ENCODE data around the gene SLC22A31.
"Not testable (repeated sequence)": the region's sequence is repeated elsewhere in the genome, so short reads cannot be mapped to it uniquely, and the experiment has no call there.

Gene SLC22A31

DNA sequence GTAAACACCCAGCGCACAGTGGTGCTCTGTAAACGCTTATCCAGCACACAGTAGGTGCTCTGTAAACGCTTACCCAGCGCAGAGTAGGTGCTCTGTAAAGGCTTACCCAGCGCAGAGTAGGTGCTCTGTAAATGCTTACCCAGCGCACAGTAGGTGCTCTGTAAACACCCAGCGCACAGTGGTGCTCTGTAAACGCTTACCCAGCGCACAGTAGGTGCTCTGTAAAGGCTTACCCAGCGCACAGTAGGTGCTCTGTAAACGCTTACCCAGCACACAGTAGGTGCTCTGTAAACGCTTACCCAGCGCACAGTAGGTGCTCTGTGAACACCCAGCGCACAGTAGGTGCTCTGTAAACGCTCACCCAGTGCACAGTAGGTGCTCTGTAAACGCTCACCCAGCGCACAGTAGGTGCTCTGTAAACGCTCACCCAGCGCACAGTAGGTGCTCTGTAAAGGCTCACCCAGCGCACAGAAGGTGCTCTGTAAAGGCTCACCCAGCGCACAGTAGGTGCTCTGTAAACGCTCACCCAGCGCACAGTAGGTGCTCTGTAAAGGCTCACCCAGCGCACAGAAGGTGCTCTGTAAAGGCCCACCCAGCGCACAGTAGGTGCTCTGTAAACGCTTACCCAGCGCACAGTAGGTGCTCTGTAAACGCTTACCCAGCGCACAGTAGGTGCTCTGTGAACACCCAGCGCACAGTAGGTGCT, 14.3 kb downstream of the SLC22A31 start:
- in situ Hi-C loops (cut with HindIII; ENCODE audit: low pct_ligation_motif_present, low pct_unique_long_range_greater_than_20kb, low sequenced_read_pairs); DNase-seq: not testable (repeated sequence)

- in situ Hi-C loops (cut with HindIII; ENCODE audit: low pct_ligation_motif_present, low pct_unique_long_range_greater_than_20kb, low sequenced_read_pairs), result no loop called here
- no peak for DNase-seq
These were observed 15.2 kb downstream of the SLC22A31 start for GRCh38 chr16:89184933-89185794.

DNA sequence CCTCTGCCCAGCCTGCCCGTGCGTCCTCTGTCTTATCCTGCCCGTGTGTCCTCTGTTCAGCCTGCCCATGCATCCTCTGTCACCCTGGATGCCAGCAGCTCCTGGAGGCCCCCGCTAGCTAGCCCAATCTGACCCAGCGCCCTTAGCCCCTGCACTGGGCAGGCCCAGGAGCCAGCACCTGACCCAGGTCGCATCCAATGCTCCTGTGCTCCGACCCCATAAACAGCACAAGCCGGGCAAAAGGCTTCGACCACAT, 15.7 kb downstream of the SLC22A31 start:
- in situ Hi-C loops (cut with HindIII; ENCODE audit: low pct_ligation_motif_present, low pct_unique_long_range_greater_than_20kb, low sequenced_read_pairs), result no loop called here
- DNase-seq, result no peak

- in situ Hi-C loops (cut with HindIII; ENCODE audit: low pct_ligation_motif_present, low pct_unique_long_range_greater_than_20kb, low sequenced_read_pairs), result no loop called here
- no peak for DNase-seq
These were observed 16.2 kb downstream of the SLC22A31 start for GRCh38 chr16:89183975-89184676.

GRCh38 chr16:89183463-89183862, 16.9 kb downstream of the SLC22A31 start:
- DNase-seq, result no peak
- in situ Hi-C loops (cut with HindIII; ENCODE audit: low pct_ligation_motif_present, low pct_unique_long_range_greater_than_20kb, low sequenced_read_pairs), result no loop called here

DNA sequence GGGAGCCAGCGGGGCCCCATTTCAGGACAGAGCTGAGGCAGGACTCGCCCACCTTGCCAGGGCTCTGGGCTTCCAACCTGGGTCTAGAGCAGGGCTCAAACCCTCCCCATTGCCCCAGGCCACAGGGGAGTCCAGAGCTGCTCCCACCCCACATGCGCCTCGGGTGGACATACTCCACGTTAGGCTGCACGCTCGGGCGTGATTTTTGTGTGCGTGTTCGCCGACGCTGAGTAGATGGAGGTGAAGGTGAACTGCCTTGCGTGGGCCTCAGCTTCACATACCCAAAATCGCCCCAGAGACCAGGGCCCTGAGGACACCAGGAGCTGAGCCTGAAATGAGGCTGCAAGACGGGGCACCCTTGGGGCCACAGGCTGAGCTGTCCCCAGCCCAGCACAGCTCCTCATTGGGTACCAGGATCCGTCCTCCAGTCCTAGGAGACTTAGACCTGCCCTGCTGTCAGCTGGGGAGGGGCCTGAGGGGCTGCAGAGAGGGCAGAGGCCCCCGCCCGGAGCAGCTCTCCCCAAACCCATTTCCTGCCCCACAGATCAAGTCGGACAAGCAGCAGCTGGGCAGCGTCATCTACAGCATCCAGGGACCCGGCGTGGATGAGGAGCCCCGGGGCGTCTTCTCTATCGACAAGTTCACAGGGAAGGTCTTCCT, 20.6 kb downstream of the SLC22A31 start:
- in situ Hi-C loops (cut with HindIII; ENCODE audit: low pct_ligation_motif_present, low pct_unique_long_range_greater_than_20kb, low sequenced_read_pairs), result no loop called here
- DNase-seq, result no peak

DNA sequence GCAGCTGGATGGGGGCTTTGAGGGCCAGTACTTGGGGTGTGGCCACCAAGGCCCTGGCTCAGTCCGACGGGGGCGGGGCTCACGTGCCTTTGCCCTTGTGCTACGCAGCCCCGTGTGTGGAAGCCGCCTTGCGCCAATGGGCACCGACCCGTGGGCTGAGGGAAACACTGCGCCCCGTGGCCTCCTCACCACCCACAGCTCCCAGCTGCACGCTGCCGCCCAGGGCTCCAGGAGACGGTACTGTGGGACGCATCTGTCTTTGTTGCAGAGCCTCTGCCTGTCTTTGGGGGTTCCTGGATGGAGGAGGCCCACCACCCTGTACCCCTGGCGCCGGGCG, 21.2 kb downstream of the SLC22A31 start:
- in situ Hi-C loops (cut with HindIII; ENCODE audit: low pct_ligation_motif_present, low pct_unique_long_range_greater_than_20kb, low sequenced_read_pairs), result no loop called here
- no peak for DNase-seq

DNA sequence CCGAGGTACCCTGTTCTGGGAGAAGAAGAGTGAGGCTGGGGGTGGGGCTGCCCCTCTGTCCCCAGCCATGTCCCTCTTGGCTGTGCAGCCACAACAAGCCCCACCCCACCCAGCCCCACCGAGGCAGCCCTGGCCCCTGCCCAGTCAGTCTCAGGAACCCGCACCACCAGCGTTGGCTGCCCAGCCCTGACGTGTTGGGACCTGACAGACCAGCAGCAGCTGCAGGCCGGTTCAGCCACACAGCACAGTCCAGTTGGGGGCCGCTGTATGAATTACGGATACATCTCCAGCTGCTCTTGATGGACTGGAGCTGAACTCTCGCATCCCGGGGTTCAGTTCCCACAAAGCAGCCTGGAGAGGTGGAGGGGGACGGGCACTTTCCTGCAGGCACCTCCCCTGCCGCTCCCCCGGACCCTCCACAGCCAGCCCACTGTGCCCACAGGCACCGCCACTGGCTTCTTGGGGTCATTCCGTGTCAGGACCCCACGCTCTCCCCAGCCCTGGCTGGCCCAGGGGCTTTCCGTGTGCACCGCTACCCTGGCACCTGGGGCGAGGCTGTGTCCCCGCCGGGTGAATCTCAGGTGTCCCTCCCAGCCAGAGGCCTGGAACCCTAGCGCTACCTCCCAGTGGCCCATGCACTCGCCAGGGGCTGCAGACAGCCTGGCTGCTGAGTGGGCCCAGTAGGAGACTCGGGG, 21.7 kb downstream of the SLC22A31 start:
- DNase-seq, result no peak
- in situ Hi-C loops (cut with HindIII; ENCODE audit: low pct_ligation_motif_present, low pct_unique_long_range_greater_than_20kb, low sequenced_read_pairs), result no loop called here

- DNase-seq, result no peak
- in situ Hi-C loops (cut with HindIII; ENCODE audit: low pct_ligation_motif_present, low pct_unique_long_range_greater_than_20kb, low sequenced_read_pairs), result no loop called here
These were observed 22.8 kb downstream of the SLC22A31 start for GRCh38 chr16:89177501-89177900.

GRCh38 chr16:89176717-89177116, 23.6 kb downstream of the SLC22A31 start:
- DNase-seq, result no peak

DNA sequence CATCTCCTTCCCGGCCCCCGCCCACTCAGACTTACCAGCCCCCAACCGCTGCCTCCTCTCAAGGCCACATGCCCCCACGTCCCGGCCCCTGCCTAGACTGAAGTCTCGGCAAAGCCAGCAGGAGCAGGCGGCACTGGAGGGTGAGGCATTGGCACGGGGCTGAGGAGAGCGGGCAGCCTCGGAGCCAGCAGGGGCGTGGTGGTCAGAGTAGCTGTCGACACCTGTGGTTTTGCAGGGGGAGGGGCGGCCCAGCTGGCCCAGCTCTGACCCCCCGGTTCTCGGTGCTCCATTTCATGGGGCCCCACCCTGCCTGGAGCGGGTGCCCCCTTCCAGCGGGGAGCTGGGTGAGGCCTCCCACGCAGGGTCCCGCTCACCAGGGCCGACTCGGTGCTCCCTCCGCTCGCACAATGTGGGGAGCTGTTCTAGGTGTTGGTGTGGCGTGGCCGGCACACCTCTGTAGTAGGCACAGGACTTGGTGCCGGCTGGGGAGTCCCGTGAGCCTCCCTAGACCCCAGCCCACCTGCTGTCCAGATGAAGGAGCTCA, 24.1 kb downstream of the SLC22A31 start:
- DNase-seq, result no peak
- in situ Hi-C loops (cut with HindIII; ENCODE audit: low pct_ligation_motif_present, low pct_unique_long_range_greater_than_20kb, low sequenced_read_pairs), result no loop called here

More at GRCh38 chr16:89176717-89177116, 23.6 kb downstream of the SLC22A31 start:
- in situ Hi-C loops (cut with HindIII; ENCODE audit: low pct_ligation_motif_present, low pct_unique_long_range_greater_than_20kb, low sequenced_read_pairs), result no loop called here

GRCh38 chr16:89175280-89176146, 24.8 kb downstream of the SLC22A31 start:
- no peak for DNase-seq
- in situ Hi-C loops (cut with HindIII; ENCODE audit: low pct_ligation_motif_present, low pct_unique_long_range_greater_than_20kb, low sequenced_read_pairs), result no loop called here

DNA sequence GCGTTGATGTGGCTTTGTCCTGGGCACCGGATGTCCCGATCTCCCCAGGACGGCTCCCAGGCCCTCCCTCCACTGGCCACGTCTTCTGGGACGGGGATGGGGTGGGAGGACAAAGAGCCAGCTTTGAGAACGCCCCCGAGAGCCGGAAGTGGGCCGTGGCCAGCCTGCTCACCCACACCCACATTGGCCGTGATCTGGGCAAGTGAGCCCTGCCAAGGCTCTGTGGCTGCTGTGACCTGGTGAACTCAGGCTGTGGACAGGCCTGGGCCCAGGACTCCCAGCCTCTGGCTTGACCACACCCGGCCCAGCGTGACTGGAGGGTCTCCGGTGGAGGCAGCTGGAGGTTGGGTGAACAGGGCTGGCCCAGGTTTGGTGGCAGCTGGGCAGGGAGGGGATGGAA, 25.5 kb downstream of the SLC22A31 start:
- in situ Hi-C loops (cut with HindIII; ENCODE audit: low pct_ligation_motif_present, low pct_unique_long_range_greater_than_20kb, low sequenced_read_pairs), result no loop called here
- no peak for DNase-seq

- in situ Hi-C loops (cut with HindIII; ENCODE audit: low pct_ligation_motif_present, low pct_unique_long_range_greater_than_20kb, low sequenced_read_pairs), result no loop called here
- no peak for DNase-seq
These were observed 26.1 kb downstream of the SLC22A31 start for GRCh38 chr16:89174055-89174827.

DNA sequence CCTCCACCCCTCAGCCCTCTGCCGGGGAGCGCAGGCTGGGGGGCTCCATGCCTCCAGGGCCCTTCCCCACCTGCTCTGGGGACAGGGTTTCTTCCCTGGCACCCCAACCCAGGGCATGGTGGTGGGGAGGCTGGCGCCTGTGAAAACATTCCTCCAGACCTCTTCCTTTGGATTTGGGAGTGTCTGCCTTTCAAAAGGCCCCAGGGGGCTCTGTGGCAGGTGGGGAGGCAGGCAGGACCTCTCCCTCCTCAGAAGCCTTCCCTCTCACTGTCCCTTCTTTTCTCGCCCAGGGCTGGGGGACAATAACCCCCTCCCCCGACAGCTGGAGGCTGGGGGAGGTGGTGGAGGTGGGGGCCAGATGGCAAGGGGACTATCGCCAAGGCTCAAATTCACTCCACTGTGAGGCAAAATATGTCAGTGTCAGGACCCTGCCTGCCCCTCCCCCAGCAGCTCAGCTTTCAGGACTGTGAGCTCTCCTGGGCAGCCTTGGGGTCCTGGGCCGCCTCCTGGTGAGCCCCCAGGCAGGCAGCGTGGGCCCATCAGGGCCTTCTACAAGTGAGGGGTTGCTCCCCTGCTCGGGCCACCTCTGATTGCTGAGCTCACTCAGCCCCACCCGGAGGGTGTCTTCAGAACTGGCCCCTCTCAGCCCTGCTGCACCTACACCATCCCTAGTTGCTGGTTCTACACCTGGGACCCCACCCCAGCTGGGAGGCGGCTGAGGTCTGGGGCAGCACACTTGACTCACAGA, 27.0 kb downstream of the SLC22A31 start:
- in situ Hi-C loops (cut with HindIII; ENCODE audit: low pct_ligation_motif_present, low pct_unique_long_range_greater_than_20kb, low sequenced_read_pairs), result no loop called here
- DNase-seq, result no peak

GRCh38 chr16:89172528-89173173, 27.7 kb downstream of the SLC22A31 start:
- in situ Hi-C loops (cut with HindIII; ENCODE audit: low pct_ligation_motif_present, low pct_unique_long_range_greater_than_20kb, low sequenced_read_pairs), result no loop called here
- DNase-seq, result no peak

Measured in ACHN (cell line).